SK-N-SH (cell line): ENCODE results near the gene ARHGAP4. TPM values are rescaled to one million over a fixed set of nuclear protein-coding genes. Genes with fewer than 3 reads are reported as not detected.

ENCODE experiments used
- CTCF ChIA-PET: fragments of 300-600, 350-600 bp; formaldehyde crosslinking; extraction: SDS; loops from one replicate; lab custom pipeline; 2021; lab: Yijun Ruan, JAX
- POLR2A ChIA-PET: fragments of 350-600 bp; sonication (Branson Sonifier 250); formaldehyde crosslinking; extraction: SDS; loops from one replicate; lab custom pipeline; 2020; ENCODE audit warnings: antibody characterized with exemption, inconsistent platforms; lab: Yijun Ruan, JAX
- DNase-seq: peaks from one replicate; pipeline ENCODE4 v3.0.0; 2012
- H2AFZ ChIP-seq: fragments of 200-600 bp; sonication (generic); 2 replicates; pipeline ENCODE4 v1.8.1; 2016; ENCODE audit warnings: antibody characterized with exemption, mild to moderate bottlenecking, low read depth
- H3F3A ChIP-seq: fragments of 200-600 bp; sonication (generic); replicated peaks from 2 replicates; pipeline ENCODE3; 2016; ENCODE audit warnings: antibody characterized with exemption, mild to moderate bottlenecking; ENCODE audit not compliant: insufficient read depth
- H3K27ac ChIP-seq, 2 experiments: fragments of 200-500 bp in 1 of 2; fragments of 200-600 bp in 1 of 2; sonication (Bioruptor generic) in 1 of 2; sonication (generic), shearing (Covaris generic) in 1 of 2; 2 replicates each; pipeline versions ENCODE4 v1.5.1 to v1.6.1; 2014 to 2016; ENCODE audit warnings: low read depth in 2 of 2, inconsistent platforms in 1 of 2, low read length in 1 of 2, mild to moderate bottlenecking in 1 of 2, mixed read lengths in 1 of 2
- H3K27me3 ChIP-seq: fragments of 200-600 bp; sonication (generic), shearing (Covaris generic); 2 replicates; pipeline ENCODE4 v1.6.1; 2016; ENCODE audit warnings: mixed run types; ENCODE audit not compliant: insufficient read depth
- H3K36me3 ChIP-seq, 2 experiments: fragments of 200-500 bp in 1 of 2; fragments of 200-600 bp in 1 of 2; sonication (Bioruptor generic) in 1 of 2; sonication (generic) in 1 of 2; replicated peaks in 1 of 2; 2 replicates each; pipeline versions ENCODE3 to v1.5.1; 2014 to 2016; ENCODE audit warnings: low read length in 1 of 2, mild to moderate bottlenecking in 1 of 2; ENCODE audit not compliant: insufficient read depth in 2 of 2, control insufficient read depth in 1 of 2
- H3K4me1 ChIP-seq, 2 experiments: fragments of 200-500 bp in 1 of 2; fragments of 200-600 bp in 1 of 2; sonication (Bioruptor generic) in 1 of 2; sonication (generic), shearing (Covaris generic) in 1 of 2; 2 replicates each; pipeline versions ENCODE4 v1.5.1 to v1.6.1; 2014 to 2016; ENCODE audit warnings: low read depth in 1 of 2, low read length in 1 of 2, mixed run types in 1 of 2; ENCODE audit not compliant: insufficient read depth in 2 of 2, control insufficient read depth in 1 of 2
- H3K4me2 ChIP-seq: fragments of 200-600 bp; sonication (generic), shearing (Covaris generic); 2 replicates; pipeline ENCODE4 v1.6.1; 2017; ENCODE audit warnings: mixed run types
- H3K4me3 ChIP-seq, 2 experiments: fragments of 200-500 bp in 1 of 2; fragments of 200-600 bp in 1 of 2; sonication (Bioruptor generic) in 1 of 2; sonication (generic), shearing (Covaris generic) in 1 of 2; 2 replicates each; pipeline versions ENCODE4 v1.5.1 to v1.8.1; 2014 to 2016; ENCODE audit warnings: low read depth in 2 of 2, inconsistent platforms in 1 of 2, low read length in 1 of 2, mild to moderate bottlenecking in 1 of 2, mixed read lengths in 1 of 2, moderate library complexity in 1 of 2
- H3K79me2 ChIP-seq: fragments of 200-600 bp; sonication (generic); 2 replicates; pipeline ENCODE4 v1.8.1; 2017; ENCODE audit warnings: mild to moderate bottlenecking; ENCODE audit not compliant: insufficient read depth
- H3K9ac ChIP-seq: fragments of 200-600 bp; sonication (generic); 2 replicates; pipeline ENCODE4 v1.6.1; 2017; ENCODE audit warnings: mixed run types
- H3K9me2 ChIP-seq: fragments of 200-600 bp; sonication (generic); 2 replicates; pipeline ENCODE4 v1.6.1; 2017; ENCODE audit warnings: mixed run types
- H3K9me3 ChIP-seq: fragments of 200-600 bp; sonication (generic); 2 replicates; pipeline ENCODE4 v1.6.1; 2017; ENCODE audit warnings: mixed run types, mild to moderate bottlenecking, moderate library complexity
- H4K20me1 ChIP-seq: fragments of 200-600 bp; sonication (generic); 2 replicates; pipeline ENCODE4 v1.6.1; 2017; ENCODE audit warnings: mild to moderate bottlenecking, mixed run types; ENCODE audit not compliant: insufficient read depth
- ELF1 ChIP-seq: IDR thresholded peaks from 2 replicates; pipeline ENCODE4 v1.4.0; 2012
- EZH2phosphoT487 ChIP-seq: fragments of 200-600 bp; sonication (generic); IDR thresholded peaks from 2 replicates; pipeline ENCODE4 v1.6.1; 2017; ENCODE audit warnings: low read depth, mixed run types, mild to moderate bottlenecking, antibody characterized with exemption, moderate library complexity, borderline replicate concordance
- FOSL2 ChIP-seq: IDR thresholded peaks from 2 replicates; pipeline ENCODE4 v1.4.0; 2012; ENCODE audit warnings: low read depth, mild to moderate bottlenecking, moderate library complexity, borderline replicate concordance
- FOXJ3 ChIP-seq: sonication (generic); formaldehyde crosslinking; IDR thresholded peaks from 2 replicates; pipeline ENCODE4 v1.5.1; 2020; ENCODE audit warnings: mild to moderate bottlenecking, missing genetic modification reagents
- FOXM1 ChIP-seq: IDR thresholded peaks from 2 replicates; pipeline ENCODE4 v1.4.0; 2012; ENCODE audit warnings: low read depth, mild to moderate bottlenecking
- GATA2 ChIP-seq: sonication (generic); formaldehyde crosslinking; IDR thresholded peaks from 2 replicates; pipeline ENCODE4 v1.5.0; 2020; ENCODE audit warnings: mild to moderate bottlenecking, missing genetic modification reagents
- MXI1 ChIP-seq: IDR thresholded peaks from 2 replicates; pipeline ENCODE4 v1.6.1; 2012; ENCODE audit warnings: mild to moderate bottlenecking, low read depth, low read length, improper control_type of control experiment
- POLR2AphosphoS5 ChIP-seq: IDR thresholded peaks from 2 replicates; pipeline ENCODE4 v1.6.1; 2012; ENCODE audit warnings: low read depth, low read length
- RAD21 ChIP-seq: IDR thresholded peaks from 2 replicates; pipeline ENCODE4 v1.6.1; 2012; ENCODE audit warnings: mild to moderate bottlenecking, low read length
- RFX5 ChIP-seq: IDR thresholded peaks from 2 replicates; pipeline ENCODE4 v1.6.1; 2012; ENCODE audit warnings: mild to moderate bottlenecking, improper control_type of control experiment, low read length
- USF1 ChIP-seq: IDR thresholded peaks from 2 replicates; pipeline ENCODE4 v1.4.0; 2012; ENCODE audit warnings: low read depth, borderline replicate concordance
- USF2 ChIP-seq: fragments of 150-350 bp; IDR thresholded peaks from 2 replicates; pipeline ENCODE4 v1.6.1; 2017; ENCODE audit warnings: antibody characterized with exemption, low read length, low read depth, borderline replicate concordance
- ZBTB33 ChIP-seq: IDR thresholded peaks from 2 replicates; pipeline ENCODE4 v1.4.0; 2012; ENCODE audit warnings: low read depth, borderline replicate concordance
- WGBS: methylation state at CpG from one replicate; pipeline ENCODE4 v1.1.6; 2017; ENCODE audit warnings: low lambda C conversion rate; 5-methylcytosine and 5-hydroxymethylcytosine counted together
- polyA plus RNA-seq, 3 experiments: library from polyadenylated mRNA; depleted of rRNA; stranded (reverse); fragments of >200 nt; gene quantifications; 2 replicates each; pipeline ENCODE4 v1.2.3, GENCODE V29; 2012

Gene ARHGAP4
- polyA plus RNA-seq, 1 of the 3 experiments (the other 2 are of a cell fraction) = 1.6 TPM

GRCh38 chrX:153882086-153882498 is 44.0 kb downstream of the ARHGAP4 start:
- CTCF ChIA-PET = interaction anchor here (0.9 to 1.0 kb wide), 2 partner anchors 41 to 104 kb away, joined by 4 read pairs; no protein-coding TSS in a partner anchor

GRCh38 chrX:153881281-153881680 is 44.8 kb downstream of the ARHGAP4 start:
- Histone ChIP-seq H4K20me1 (no peaks in the 10 kb centered on the region), H2AFZ (no peak overlapping the region), H3K79me2 (no peaks in the 10 kb centered on the region), H3K9me2 (no peaks in the 10 kb centered on the region), H3K27me3 (peaks cover 32% of the 10 kb centered on the region), H3K4me2 (no peak overlapping the region), H3K9ac (no peak overlapping the region), H3K27ac (no peak overlapping the region; a peak in 1 of 4 replicates), H3K36me3 (no peaks in the 10 kb centered on the region), H3K4me1 (peaks cover 0 to 48% of the 10 kb centered on the region in 2 experiments; a peak in 1 of 4 replicates), H3K9me3 (no peaks in the 10 kb centered on the region), H3F3A (no peaks in the 10 kb centered on the region)
- DNase-seq = no peak
- ChIA-PET CTCF (no interaction called here), POLR2A (interaction anchor here (1.0 kb wide), 1 partner anchor 48 kb away, joined by 3 read pairs; no protein-coding TSS in a partner anchor)
- WGBS = 54% methylated on average over 3 of the region's 7 CpGs
- TF ChIP-seq USF2 = no peak
- no peak for TF ChIP-seq RAD21
- TF ChIP-seq FOXJ3 (CRISPR knock-in tag) = no peak
- TF ChIP-seq ELF1 = no peak
- TF ChIP-seq RFX5 = no peak
- no peak for TF ChIP-seq ZBTB33
- TF ChIP-seq POLR2AphosphoS5 = no peak
- no peak for TF ChIP-seq GATA2 (CRISPR knock-in tag)
- TF ChIP-seq FOXM1 = no peak
- TF ChIP-seq FOSL2 = no peak
- no peak for TF ChIP-seq EZH2phosphoT487
- TF ChIP-seq USF1 = no peak
- TF ChIP-seq, all 33 proteins: peak for 0
- no peak overlapping the region for H3K4me3 ChIP-seq

More at GRCh38 chrX:153882086-153882498, 44.0 kb downstream of the ARHGAP4 start:
- Histone ChIP-seq H3K27me3 (peaks cover 40% of the 10 kb centered on the region), H3K36me3 (no peaks in the 10 kb centered on the region), H3K9ac (no peak overlapping the region), H3K27ac (no peak overlapping the region; a peak in 1 of 4 replicates), H3K4me3 (no peak overlapping the region), H3K9me3 (no peaks in the 10 kb centered on the region), H4K20me1 (no peaks in the 10 kb centered on the region), H3K4me1 (peaks cover 0 to 50% of the 10 kb centered on the region in 2 experiments; a peak in 1 of 4 replicates), H3K4me2 (no peak overlapping the region), H3K79me2 (no peaks in the 10 kb centered on the region), H2AFZ (no peak overlapping the region), H3K9me2 (no peaks in the 10 kb centered on the region), H3F3A (no peaks in the 10 kb centered on the region)
- TF ChIP-seq FOSL2 (no peak), USF2 (no peak), MXI1 (0 out of 2 replicates have a peak, but pooled peaks have one; percentile 38)
- POLR2A ChIA-PET = interaction anchor here (1.0 kb wide), 1 partner anchor 48 kb away, joined by 3 read pairs; no protein-coding TSS in a partner anchor
- WGBS = 23% methylated on average over 4 of the region's 8 CpGs
- peak; percentile 55 for DNase-seq
